Measurements from ENCODE around the gene SRGAP3. TPM values are rescaled to one million over a fixed set of nuclear protein-coding genes. Genes with fewer than 3 reads are reported as not detected.
"Not testable (repeated sequence)": the region's sequence is repeated elsewhere in the genome, so short reads cannot be mapped to it uniquely, and the experiment has no call there.

The SRGAP3 gene
- 1 to 10 TPM; 1.9 to 4.4 TPM for total RNA-seq

DNA sequence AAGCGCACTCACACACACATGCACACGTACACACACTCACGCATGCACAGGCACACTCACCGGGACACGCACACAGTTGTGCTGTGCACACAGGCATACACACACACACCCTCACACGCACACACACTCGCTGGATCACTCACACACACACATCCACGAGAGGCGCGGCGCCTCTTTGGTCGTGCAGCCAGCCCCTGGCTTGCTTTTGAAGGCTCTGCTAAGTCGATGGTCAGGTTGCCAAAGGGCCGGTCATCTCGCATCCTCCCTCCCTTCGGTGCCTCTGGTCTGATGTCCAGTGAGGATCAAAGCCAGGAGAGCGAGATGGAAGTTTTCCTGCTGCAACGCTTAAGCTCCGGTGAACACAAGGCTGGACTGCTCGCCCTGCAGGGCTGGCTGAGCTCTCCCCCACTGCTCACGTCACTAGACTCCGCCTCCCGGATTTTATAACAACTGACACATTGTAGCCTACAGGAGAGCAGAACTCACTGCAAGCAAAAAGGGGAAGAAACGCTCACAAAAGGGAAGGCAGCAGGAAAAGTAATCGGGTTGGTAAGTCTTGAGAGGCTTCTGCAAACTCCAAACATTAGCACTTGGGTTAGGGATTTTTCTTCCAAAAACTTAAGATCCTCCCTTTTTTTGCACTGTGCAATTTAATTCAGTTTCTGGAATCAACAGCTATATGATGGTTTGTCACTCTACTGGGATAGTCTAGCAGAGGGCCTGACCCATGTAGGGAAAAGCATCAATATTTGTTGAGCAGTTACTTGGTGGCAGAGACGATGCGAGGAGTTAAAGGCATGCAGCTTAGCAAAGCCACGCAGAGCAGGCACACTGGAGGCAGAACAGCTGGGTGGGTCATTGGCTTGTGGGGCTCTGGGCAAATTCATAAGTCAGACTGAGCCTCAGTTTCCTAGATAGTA lies at the start of gene SRGAP3:
Gene SRGAP3, minus strand, starts transcription at position 374 of the 920 bp plus-strand sequence. CDS start 695 bp downstream, outside the sequence.
- Mint-ChIP-seq H3K27ac (peak within 1 kb of the TSS in 1 of 2 donors; percentile 43), H3K36me3 (no peaks in the 10 kb centered on the region), H3K9me3 (no peaks in the 10 kb centered on the region)
- ATAC-seq, result peak; percentile 100
- peak; percentile 62 to 74 for DNase-seq (ENCODE audit: low spot score in 2 of 2)

DNA sequence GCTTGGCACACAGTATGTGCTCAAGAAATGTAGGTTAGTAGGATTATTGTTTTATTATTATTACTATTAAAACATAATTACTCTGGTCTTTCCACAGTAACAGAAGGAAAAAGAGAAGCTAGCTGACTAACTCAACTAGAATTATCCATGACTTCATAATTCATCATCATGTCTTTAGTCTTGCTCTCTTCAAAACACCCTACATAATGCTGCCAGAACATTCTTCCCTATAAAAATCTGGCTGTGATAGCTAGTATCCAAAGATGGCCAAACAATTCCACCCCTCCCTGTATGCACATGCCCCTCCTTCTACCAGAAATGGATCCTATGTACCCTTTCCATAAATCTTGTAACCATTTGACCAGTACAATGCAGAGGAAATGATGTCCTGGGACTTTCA lies 48.8 kb upstream of the SRGAP3 start:
- DNase-seq (ENCODE audit: low spot score in 2 of 2) (no peak), ATAC-seq (no peak)
- Mint-ChIP-seq H3K9me3 (peaks cover 5 to 7% of the 10 kb centered on the region in 2 donors), H3K36me3 (peaks cover 0 to 6% of the 10 kb centered on the region in 2 donors), H3K27ac (no peak overlapping the region)

DNA sequence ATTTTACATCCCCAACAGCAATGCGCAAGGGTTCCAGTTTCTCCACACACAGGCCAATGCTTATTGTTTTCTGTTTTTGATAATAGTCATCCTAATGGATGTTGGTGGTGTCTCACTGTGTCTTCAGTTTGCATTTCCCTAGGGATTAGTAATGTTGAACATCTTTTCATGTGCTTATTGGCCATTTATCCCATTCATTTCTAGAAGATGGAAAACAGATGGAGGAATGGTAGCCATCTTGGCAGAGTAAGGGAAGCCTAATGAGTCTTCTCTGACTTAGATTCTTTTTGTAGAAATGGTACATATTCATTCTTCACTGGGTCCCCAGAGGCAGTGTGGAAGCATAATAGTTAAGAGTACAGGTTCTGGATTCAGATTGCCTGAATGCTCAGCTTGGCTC lies 46.8 kb upstream of the SRGAP3 start:
- H3K27ac Mint-ChIP-seq, result no peak overlapping the region
- peaks cover 0 to 6% of the 10 kb centered on the region in 2 donors for H3K36me3 Mint-ChIP-seq
- ATAC-seq (no peak), DNase-seq (ENCODE audit: low spot score in 2 of 2) (no peak)
- H3K9me3 Mint-ChIP-seq, result peaks cover 5 to 7% of the 10 kb centered on the region in 2 donors

DNA sequence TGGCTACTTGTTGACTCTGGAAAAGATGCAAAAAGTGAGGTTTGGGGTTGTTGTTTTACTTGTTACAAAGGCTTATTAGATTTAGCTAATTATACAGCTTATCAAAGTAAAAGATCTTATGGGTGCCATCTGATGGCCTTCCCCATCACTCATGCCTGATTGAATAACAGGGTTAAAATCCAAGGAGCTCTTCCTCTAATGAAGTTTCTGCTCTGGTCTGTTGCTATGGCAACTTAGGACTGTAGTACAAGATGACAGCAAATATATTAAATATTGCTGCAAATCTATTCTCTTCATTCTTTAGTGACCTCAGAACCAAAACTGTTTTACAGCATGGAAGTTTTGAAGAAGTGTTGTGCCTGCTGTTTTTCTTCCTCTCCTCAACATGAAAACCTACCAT lies 45.6 kb upstream of the SRGAP3 start:
- H3K27ac Mint-ChIP-seq, result no peak overlapping the region
- H3K36me3 Mint-ChIP-seq, result peaks cover 0 to under 1% of the 10 kb centered on the region in 2 donors
- H3K9me3 Mint-ChIP-seq, result peaks cover 1 to 2% of the 10 kb centered on the region in 2 donors
- no peak for DNase-seq (ENCODE audit: low spot score in 2 of 2)
- no peak for ATAC-seq

DNA sequence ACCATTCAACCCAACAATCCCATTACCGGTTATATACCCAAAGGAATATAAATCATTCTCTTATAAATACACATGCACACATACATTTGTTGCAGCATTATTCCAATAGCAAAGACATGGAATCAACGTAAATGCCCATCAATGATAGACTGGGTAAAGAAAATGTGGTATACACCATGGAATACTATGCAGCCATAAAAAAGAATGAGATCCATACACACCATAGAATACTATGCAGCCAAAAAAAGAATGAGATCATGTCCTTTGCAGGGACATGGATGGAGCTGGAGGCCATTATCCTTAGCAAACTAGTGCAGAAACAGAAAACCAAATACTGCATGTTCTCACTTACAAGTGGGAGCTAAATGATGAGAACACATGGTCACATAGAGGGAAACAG lies 44.5 kb upstream of the SRGAP3 start:
- H3K27ac Mint-ChIP-seq; ATAC-seq; H3K9me3 Mint-ChIP-seq; DNase-seq (ENCODE audit: low spot score in 2 of 2); H3K36me3 Mint-ChIP-seq: not testable (repeated sequence)

DNA sequence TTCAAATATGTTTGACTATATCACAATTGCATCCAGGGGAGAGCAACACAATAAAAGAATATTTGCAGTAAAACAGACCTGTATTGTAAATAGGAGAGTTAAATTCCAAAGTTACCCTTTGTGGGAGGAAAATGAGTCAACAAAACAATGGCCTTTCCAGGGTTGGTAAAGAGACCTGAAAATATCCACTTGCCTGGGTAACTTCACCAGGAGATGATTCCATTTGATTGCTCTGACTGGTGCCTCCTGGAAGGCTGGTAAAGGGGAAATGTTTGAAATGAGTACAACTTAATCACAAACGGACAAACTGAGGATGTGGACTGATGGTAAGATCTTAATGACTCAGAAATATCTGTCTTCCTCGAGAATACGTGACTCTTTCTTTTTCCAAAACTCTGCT lies 43.6 kb upstream of the SRGAP3 start:
- Mint-ChIP-seq H3K9me3 (no peaks in the 10 kb centered on the region), H3K27ac (no peak overlapping the region), H3K36me3 (no peaks in the 10 kb centered on the region)
- DNase-seq (ENCODE audit: low spot score in 2 of 2) (no peak), ATAC-seq (no peak)

DNA sequence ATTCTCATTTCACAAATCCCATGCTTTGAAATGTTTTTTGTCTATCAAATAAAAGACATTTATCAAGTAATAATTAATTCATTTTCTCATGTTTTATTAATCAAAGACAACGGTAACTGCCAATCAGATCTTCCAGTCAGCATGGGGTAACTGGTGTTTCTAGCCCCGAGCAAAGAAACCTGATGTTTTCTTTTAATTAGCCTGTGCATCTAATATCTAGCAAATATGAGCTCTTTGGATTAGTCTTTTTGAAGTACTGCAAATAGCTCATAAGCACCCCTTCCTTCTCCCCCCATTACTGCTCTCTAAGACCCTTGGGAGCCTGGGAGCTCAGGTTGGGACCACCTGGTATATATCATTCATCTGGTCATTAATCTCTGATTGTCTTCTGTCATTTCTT lies 43.1 kb upstream of the SRGAP3 start:
- H3K36me3 Mint-ChIP-seq, result no peaks in the 10 kb centered on the region
- no peaks in the 10 kb centered on the region for H3K9me3 Mint-ChIP-seq
- H3K27ac Mint-ChIP-seq, result no peak overlapping the region
- ATAC-seq, result no peak
- DNase-seq (ENCODE audit: low spot score in 2 of 2), result no peak

DNA sequence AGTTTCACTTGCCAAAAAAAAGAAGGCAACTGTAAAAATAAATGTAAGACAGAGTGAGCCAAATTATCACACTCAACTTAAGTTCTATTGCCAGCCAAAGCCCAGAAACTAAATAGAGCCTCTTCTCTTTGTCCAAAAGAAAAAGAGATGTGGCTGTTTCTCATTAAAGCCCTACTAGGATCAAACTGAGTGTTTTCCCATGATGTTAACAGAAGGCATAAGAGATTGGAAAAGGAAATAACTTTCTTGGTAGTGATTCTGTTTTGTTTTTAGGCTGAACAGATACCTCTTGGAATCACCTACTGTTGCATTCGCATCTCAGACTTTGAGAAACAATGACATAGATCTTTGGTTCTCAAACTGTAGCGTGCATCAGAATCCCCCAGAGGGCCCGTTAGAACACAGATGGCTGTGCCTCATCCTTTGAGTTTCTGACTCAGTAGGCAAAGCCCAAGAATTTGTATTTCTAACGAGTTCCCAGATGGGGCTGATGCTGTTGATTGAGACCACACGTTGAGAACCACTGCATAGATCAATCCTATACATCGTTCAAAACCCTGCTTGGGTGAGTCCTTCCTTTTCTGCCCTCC lies 42.5 kb upstream of the SRGAP3 start:
- Mint-ChIP-seq H3K36me3 (no peaks in the 10 kb centered on the region), H3K27ac (no peak overlapping the region), H3K9me3 (no peaks in the 10 kb centered on the region)
- ATAC-seq (no peak), DNase-seq (ENCODE audit: low spot score in 2 of 2) (no peak)

DNA sequence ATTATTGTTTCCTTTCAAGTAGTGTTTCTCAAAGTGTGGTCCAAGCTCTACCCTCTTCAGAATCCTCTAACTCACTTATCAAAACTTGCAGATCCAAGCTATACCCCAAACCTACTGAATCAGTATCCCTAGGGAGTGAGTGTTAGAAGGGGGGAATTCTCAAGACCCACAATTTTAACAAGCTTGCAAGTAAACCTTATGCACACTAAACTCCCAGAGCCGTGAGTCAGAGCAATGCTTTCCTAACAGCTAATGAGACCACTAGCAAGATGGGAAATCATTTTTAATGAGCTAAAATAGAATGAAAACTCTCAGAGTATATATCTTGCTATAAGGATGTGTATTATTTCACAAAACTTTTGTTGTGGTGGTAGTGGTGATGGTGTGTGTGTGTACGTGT lies 41.1 kb upstream of the SRGAP3 start:
- no peaks in the 10 kb centered on the region for H3K36me3 Mint-ChIP-seq
- no peak overlapping the region for H3K27ac Mint-ChIP-seq
- DNase-seq (ENCODE audit: low spot score in 2 of 2), result no peak
- no peaks in the 10 kb centered on the region for H3K9me3 Mint-ChIP-seq
- ATAC-seq, result no peak

DNA sequence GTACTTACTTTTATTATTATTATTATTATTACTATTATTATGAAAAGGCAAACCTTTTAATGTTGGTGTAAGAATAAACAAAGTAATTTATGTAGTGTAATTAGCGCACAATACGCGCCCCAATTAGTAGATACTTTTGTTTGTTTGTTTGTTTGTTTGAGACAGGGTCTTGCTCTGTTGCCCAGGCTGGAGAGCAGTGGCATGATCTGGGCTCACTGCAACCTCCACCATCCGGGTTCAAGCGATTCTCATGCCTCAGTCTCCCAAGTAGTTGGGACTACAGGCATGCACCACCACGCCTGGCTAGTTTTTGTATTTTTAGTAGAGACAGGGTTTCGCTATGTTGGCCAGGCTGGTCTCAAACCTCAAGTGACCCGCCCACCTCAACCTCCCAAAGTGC lies 32.1 kb upstream of the SRGAP3 start:
- DNase-seq (ENCODE audit: low spot score in 2 of 2); H3K36me3 Mint-ChIP-seq; H3K27ac Mint-ChIP-seq; H3K9me3 Mint-ChIP-seq; ATAC-seq: not testable (repeated sequence)

DNA sequence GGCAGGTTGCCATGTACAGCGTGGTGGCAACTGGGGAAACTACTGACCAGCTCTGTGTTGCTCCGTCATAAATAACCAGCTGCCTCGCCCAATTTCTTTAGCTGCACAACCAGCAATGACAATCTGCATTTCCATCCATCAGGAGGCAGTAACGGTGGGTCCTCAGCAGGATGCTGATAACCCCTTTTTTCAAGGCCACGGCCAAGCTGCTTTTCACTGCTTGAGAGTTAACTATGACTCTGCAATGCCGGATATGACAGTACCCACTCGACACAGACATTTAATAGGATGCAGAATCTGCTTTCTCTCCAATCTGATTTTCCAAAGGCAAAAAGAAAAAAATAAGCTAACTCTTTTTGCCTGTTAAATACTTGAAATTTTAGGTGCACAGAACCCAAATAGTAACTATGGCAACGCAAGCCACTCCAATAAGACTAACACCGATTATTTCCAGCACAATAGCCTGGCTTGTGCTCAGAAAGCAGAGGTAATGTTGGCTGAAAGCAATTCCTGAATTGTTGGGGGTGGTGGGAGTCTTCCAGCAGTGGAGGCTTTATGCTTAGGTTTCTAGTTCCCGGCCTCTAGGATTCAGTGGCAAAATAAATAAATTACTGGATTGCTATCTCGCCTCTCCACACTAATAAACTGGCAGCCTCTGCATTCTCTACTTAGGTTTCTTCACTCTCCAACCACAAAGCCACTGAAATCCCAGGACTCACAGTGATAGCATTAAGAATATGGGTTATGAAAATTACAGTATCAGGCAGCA lies 31.2 kb upstream of the SRGAP3 start:
- ATAC-seq, result no peak
- H3K9me3 Mint-ChIP-seq, result peaks cover under 1 to 2% of the 10 kb centered on the region in 2 donors
- no peak for DNase-seq (ENCODE audit: low spot score in 2 of 2)
- H3K27ac Mint-ChIP-seq, result no peak overlapping the region
- peaks cover 0 to 6% of the 10 kb centered on the region in 2 donors for H3K36me3 Mint-ChIP-seq

DNA sequence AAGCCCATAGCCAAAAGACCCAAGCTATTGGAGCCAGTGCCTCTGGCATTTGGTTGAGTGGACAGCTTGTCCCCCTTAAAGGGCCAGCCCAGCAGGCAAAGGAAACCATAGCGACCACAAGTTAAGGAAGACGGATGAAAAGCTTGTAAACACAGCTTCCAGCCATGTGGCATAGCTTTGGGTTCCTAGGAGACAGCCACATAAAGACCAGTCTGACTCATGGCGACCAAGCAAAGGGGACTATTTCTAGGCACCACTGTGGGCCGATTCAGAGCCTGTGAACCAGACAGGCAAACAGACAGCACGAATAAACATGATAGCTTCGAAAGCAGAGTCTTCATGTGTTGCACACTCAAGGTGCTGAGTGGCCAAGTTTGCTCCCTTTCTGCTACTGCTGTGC lies 30.5 kb upstream of the SRGAP3 start:
- peaks cover 6 to 7% of the 10 kb centered on the region in 2 donors for H3K9me3 Mint-ChIP-seq
- H3K36me3 Mint-ChIP-seq, result peaks cover 5 to 12% of the 10 kb centered on the region in 2 donors
- no peak for ATAC-seq
- no peak overlapping the region for H3K27ac Mint-ChIP-seq
- DNase-seq (ENCODE audit: low spot score in 2 of 2), result no peak

DNA sequence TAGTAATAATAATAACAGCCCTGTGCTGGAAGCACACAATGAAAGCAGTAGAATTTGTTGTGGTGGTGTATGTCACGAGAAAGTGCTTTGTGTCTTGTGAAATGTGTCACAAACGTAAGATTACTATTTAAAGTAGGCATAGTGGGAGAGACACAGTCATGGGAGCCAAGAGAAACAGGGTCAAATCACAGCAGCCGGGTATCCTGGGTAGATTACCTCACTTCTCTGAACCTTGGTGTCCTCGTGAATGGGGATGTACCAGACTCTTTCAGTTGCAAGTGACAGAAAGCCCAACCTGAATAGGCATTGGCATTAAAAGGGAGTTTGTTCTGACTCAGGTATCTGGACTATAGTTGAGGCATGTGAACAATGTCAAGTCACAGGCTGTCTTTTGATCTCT lies 29.1 kb upstream of the SRGAP3 start:
- ATAC-seq (peak; percentile 22 to 26), DNase-seq (ENCODE audit: low spot score in 2 of 2) (no peak)
- peaks cover 6 to 7% of the 10 kb centered on the region in 2 donors for H3K9me3 Mint-ChIP-seq
- H3K36me3 Mint-ChIP-seq, result peaks cover 6 to 13% of the 10 kb centered on the region in 2 donors
- no peak overlapping the region for H3K27ac Mint-ChIP-seq

DNA sequence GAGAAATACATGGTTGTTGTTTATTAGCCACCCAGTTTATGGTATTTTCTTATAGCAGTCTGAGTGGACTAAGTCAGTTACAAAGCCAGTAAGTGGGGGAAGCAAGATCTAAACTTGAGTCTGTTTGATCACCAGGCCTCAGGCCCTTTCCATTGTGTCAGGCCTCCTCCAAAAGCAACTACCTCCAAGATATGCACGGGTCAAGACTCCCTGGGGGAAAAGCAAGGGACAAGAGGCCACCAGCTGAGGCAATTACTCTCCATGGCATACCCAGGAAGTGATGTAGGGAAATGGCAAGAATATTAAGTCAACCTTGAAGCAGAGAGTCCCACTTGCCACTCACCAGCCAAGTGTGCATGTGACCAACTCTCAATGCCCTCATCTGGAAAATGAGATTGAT lies 28.6 kb upstream of the SRGAP3 start:
- peak overlapping the region in 1 of 2 donors; percentile 44 for H3K27ac Mint-ChIP-seq
- ATAC-seq (no peak), DNase-seq (ENCODE audit: low spot score in 2 of 2) (no peak)
- H3K36me3 Mint-ChIP-seq, result peaks cover 6 to 13% of the 10 kb centered on the region in 2 donors
- H3K9me3 Mint-ChIP-seq, result peaks cover 6 to 7% of the 10 kb centered on the region in 2 donors

DNA sequence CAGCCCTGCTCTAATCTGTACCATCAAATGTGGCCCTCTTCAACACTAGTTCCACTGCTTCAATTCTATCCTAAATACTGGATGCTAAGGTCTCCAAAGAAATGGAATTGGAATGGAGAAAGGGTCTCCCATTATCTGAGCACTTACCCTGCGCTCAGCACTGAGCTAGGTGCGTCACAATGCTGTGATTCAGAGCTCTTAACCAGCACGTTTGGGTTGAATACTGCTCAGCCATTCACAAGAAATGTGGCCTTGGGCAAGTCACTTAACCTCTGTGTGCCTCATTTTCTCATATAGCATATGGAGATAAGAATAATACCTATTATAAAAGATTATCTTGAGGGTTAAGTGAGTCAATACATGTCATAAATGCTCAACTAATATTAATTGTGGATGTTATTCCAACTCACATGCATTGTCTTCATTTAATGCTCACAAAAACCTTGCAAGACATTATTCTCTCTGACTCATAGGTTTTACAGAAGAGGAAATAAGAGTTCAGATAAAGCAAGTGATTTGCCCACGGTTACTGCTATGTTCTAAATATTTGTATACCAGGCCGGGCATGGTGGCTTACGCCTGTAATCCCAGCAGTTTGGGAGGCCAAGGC lies 27.4 kb upstream of the SRGAP3 start:
- Mint-ChIP-seq H3K27ac (no peak overlapping the region), H3K9me3 (peaks cover 6 to 7% of the 10 kb centered on the region in 2 donors), H3K36me3 (peaks cover 6 to 13% of the 10 kb centered on the region in 2 donors)
- ATAC-seq (no peak), DNase-seq (ENCODE audit: low spot score in 2 of 2) (no peak)

DNA sequence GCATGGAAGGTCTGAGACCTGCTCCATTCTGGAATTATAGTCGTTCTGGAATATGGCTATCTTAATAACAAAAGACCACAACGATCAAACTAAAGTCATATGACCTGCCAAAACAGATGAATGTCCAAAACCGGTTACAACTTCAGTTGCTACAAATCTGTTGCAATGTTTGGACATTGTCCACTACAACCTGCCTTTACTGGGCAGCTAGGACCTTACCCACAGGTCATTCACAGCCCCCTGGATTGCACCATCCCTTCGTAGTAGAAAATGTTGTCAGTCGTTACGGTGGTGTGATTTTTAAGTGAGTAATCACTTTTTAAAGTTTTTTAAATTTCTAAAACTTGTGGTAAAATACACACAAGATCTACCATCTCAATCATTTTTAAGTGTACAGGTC lies 22.5 kb upstream of the SRGAP3 start:
- ATAC-seq (no peak), DNase-seq (ENCODE audit: low spot score in 2 of 2) (no peak)
- H3K36me3 Mint-ChIP-seq, result peaks cover 6 to 13% of the 10 kb centered on the region in 2 donors
- H3K9me3 Mint-ChIP-seq, result peaks cover 6 to 7% of the 10 kb centered on the region in 2 donors
- H3K27ac Mint-ChIP-seq, result no peak overlapping the region

Measured in activated naive CD4-positive, alpha-beta T cell treated with anti-CD3 and anti-CD28 coated beads, Interleukin-2, amount 50 U/mL, for 72 hours (primary cell).